DND-41 (cell line): ENCODE measurements around the gene SDHA.
"Not testable (repeated sequence)": the region's sequence is repeated elsewhere in the genome, so short reads cannot be mapped to it uniquely, and the experiment has no call there.

Experiments used
- ATAC-seq: fragments of 200-7000 bp; cut with Tn5 transposase; 3 replicates; pipeline ENCODE4 v1.9.1; 2021; ENCODE audit warnings: low read depth; ENCODE audit not compliant: insufficient read depth
- DNase-seq: peaks from one replicate; pipeline ENCODE4 v3.0.0-alpha.2; 2020
- H2AFZ ChIP-seq: 2 replicates; pipeline ENCODE4 v1.6.0; 2012; ENCODE audit warnings: low read depth, low read length
- H3K27ac ChIP-seq: 2 replicates; pipeline ENCODE4 v1.5.1; 2012; ENCODE audit warnings: low read length, inconsistent platforms
- H3K27me3 ChIP-seq: fragments of 200-600 bp; sonication (generic); 2 replicates; pipeline ENCODE4 v1.6.0; 2012; ENCODE audit warnings: low read length, mild to moderate bottlenecking, inconsistent platforms; ENCODE audit not compliant: insufficient read depth, poor library complexity
- H3K36me3 ChIP-seq: 2 replicates; pipeline ENCODE4 v1.5.1; 2012; ENCODE audit warnings: low read length, inconsistent platforms; ENCODE audit not compliant: insufficient read depth
- H3K4me1 ChIP-seq: 2 replicates; pipeline ENCODE4 v1.5.1; 2012; ENCODE audit warnings: mild to moderate bottlenecking, low read length; ENCODE audit not compliant: insufficient read depth
- H3K4me2 ChIP-seq: 2 replicates; pipeline ENCODE4 v1.6.0; 2012; ENCODE audit warnings: mild to moderate bottlenecking, moderate library complexity, low read length, inconsistent platforms; ENCODE audit not compliant: insufficient read depth
- H3K4me3 ChIP-seq, 2 experiments: fragments of 200-600 bp in 1 of 2; shearing (Covaris generic) in 1 of 2; 2 replicates each; pipeline ENCODE4 v1.5.1; 2012 to 2016; ENCODE audit warnings: inconsistent platforms in 2 of 2, low read length in 2 of 2, mild to moderate bottlenecking in 2 of 2, low read depth in 1 of 2, moderate library complexity in 1 of 2
- H3K79me2 ChIP-seq: 2 replicates; pipeline ENCODE4 v1.6.0; 2012; ENCODE audit warnings: low read length, inconsistent platforms; ENCODE audit not compliant: insufficient read depth
- H3K9ac ChIP-seq: 2 replicates; pipeline ENCODE4 v1.6.0; 2012; ENCODE audit warnings: low read depth, mild to moderate bottlenecking, inconsistent platforms, low read length, moderate library complexity
- H3K9me3 ChIP-seq: 2 replicates; pipeline ENCODE4 v1.5.1; 2012; ENCODE audit warnings: low read length, moderate library complexity, mild to moderate bottlenecking, inconsistent platforms; ENCODE audit not compliant: insufficient read depth, severe bottlenecking
- H4K20me1 ChIP-seq: 2 replicates; pipeline ENCODE4 v1.6.0; 2012; ENCODE audit warnings: low read length; ENCODE audit not compliant: insufficient read depth
- EZH2 ChIP-seq: IDR thresholded peaks from 3 replicates; pipeline ENCODE4 v1.6.1; 2012; ENCODE audit warnings: borderline replicate concordance, low read depth, mild to moderate bottlenecking, moderate library complexity, low read length, inconsistent platforms; ENCODE audit not compliant: severe bottlenecking
- TF ChIP-seq, protein P1 (sequence below): IDR thresholded peaks from 2 replicates; pipeline ENCODE4 v1.5.1; 2012; ENCODE audit warnings: borderline replicate concordance, low read length, moderate library complexity, mild to moderate bottlenecking; ENCODE audit not compliant: poor library complexity, severe bottlenecking; ENCODE audit errors: extremely low read depth

SDHA gene

DNA sequence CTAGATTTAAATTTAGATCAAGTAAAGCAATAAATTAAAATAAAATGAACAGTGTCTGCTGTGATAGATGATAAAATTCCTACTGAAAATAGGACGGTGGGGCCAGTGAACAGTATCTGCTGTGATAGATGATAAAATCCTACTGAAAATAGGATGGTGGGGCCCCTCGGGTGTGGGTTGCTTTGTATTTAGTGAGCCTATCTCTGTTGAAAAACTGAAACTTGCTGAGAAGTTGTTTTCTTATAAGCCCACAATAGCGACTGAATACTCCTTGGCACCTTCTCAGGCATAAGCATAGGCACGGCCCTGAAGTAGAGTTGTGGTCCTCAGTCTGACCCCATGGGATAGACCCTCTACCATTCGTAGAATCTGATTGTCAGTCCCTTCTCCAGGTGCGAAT is 5.7 kb downstream of the SDHA start:
- no peak for DNase-seq
- H3K79me2 ChIP-seq = peaks cover 66% of the 10 kb centered on the region
- no peaks in the 10 kb centered on the region for H3K9me3 ChIP-seq
- no peaks in the 10 kb centered on the region for H3K27me3 ChIP-seq
- no peak overlapping the region for H3K9ac ChIP-seq
- H3K4me3 ChIP-seq = no peak overlapping the region
- no peak overlapping the region for H3K27ac ChIP-seq
- H3K4me1 ChIP-seq = peaks cover 25% of the 10 kb centered on the region
- H2AFZ ChIP-seq = no peak overlapping the region
- TF ChIP-seq, protein P1, sequence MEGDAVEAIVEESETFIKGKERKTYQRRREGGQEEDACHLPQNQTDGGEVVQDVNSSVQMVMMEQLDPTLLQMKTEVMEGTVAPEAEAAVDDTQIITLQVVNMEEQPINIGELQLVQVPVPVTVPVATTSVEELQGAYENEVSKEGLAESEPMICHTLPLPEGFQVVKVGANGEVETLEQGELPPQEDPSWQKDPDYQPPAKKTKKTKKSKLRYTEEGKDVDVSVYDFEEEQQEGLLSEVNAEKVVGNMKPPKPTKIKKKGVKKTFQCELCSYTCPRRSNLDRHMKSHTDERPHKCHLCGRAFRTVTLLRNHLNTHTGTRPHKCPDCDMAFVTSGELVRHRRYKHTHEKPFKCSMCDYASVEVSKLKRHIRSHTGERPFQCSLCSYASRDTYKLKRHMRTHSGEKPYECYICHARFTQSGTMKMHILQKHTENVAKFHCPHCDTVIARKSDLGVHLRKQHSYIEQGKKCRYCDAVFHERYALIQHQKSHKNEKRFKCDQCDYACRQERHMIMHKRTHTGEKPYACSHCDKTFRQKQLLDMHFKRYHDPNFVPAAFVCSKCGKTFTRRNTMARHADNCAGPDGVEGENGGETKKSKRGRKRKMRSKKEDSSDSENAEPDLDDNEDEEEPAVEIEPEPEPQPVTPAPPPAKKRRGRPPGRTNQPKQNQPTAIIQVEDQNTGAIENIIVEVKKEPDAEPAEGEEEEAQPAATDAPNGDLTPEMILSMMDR = no peak
- TF ChIP-seq EZH2 = no peak
- no peak overlapping the region for H3K4me2 ChIP-seq
- peaks cover 55% of the 10 kb centered on the region for H3K36me3 ChIP-seq
- peaks cover 51% of the 10 kb centered on the region for H4K20me1 ChIP-seq
- ATAC-seq = no peak

DNA sequence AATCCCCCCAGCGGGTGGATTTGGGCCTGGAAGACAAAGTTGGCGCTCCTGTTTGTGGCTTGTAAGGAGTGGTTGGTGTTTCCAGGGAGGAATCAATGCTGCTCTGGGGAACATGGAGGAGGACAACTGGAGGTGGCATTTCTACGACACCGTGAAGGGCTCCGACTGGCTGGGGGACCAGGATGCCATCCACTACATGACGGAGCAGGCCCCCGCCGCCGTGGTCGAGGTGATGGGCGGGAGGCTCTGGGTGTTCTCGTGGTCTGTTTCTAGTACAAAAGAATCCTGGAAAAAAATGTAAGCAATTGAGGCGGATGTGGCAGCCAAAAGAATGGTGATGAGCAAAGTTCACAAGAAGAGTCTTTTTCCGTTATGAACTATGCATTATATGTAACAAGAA is 7.2 kb downstream of the SDHA start:
- no peak for ATAC-seq
- no peak for DNase-seq
- Histone ChIP-seq H2AFZ (no peak overlapping the region), H3K27me3 (no peaks in the 10 kb centered on the region), H4K20me1 (peaks cover 37% of the 10 kb centered on the region), H3K9ac (no peak overlapping the region), H3K4me2 (no peak overlapping the region), H3K9me3 (no peaks in the 10 kb centered on the region), H3K36me3 (peaks cover 67% of the 10 kb centered on the region), H3K4me3 (no peak overlapping the region), H3K4me1 (peaks cover 13% of the 10 kb centered on the region), H3K27ac (no peak overlapping the region), H3K79me2 (peaks cover 51% of the 10 kb centered on the region)
- TF ChIP-seq, protein P1 = no peak
- TF ChIP-seq EZH2 = no peak

DNA sequence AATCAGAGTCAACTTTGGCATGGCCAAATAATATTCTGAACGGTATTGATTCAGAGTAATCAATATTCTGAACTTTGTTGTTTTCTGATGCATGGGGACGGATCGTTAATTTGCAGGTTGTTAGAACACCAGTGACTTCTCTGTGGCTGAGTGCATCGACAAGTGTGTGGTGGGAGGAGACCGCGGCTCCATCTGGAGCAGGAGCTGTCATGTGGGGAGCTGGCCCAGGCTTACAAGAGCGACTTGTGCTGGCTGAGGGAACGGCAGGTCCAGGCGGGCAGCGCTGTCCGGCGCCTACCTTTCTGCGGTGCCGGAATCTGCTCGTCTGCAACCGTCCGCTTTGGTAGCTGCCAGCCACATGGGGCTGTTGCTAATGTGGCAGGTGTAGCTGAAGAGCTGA is 9.3 kb downstream of the SDHA start:
- not testable (repeated sequence) for H3K9me3 ChIP-seq, H3K4me2 ChIP-seq, H2AFZ ChIP-seq, H3K27ac ChIP-seq, H3K4me3 ChIP-seq, H3K9ac ChIP-seq, H3K27me3 ChIP-seq, ATAC-seq, H3K4me1 ChIP-seq, DNase-seq
- peaks cover 31% of the 10 kb centered on the region for H3K79me2 ChIP-seq
- H4K20me1 ChIP-seq = peaks cover 25% of the 10 kb centered on the region
- H3K36me3 ChIP-seq = peaks cover 85% of the 10 kb centered on the region

DNA sequence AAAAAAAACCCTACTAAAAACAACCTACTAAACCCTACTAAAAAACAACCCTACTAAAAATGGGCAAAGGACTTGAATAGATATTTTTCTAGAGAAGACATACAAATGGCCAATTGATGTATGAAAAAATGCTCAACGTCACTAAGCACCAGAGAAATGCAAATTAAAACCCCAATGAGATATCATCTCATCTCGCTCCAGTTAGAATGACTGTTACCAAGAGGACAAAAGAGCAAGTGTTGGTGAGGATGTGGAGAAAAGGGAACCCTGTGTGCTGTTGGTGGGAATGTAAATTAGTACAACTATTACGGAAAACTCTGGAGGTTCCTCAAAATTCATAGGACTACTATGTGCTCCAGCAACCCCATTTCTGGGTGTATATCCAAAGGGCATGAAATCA is 10.8 kb downstream of the SDHA start:
- H3K4me2 ChIP-seq = no peak overlapping the region
- H3K4me1 ChIP-seq = no peaks in the 10 kb centered on the region
- TF ChIP-seq EZH2 = no peak
- TF ChIP-seq, protein P1 = no peak
- H2AFZ ChIP-seq = no peak overlapping the region
- peaks cover 17% of the 10 kb centered on the region for H3K79me2 ChIP-seq
- H3K9me3 ChIP-seq = no peaks in the 10 kb centered on the region
- DNase-seq (no peak), ATAC-seq (no peak)
- H3K9ac ChIP-seq = no peak overlapping the region
- peaks cover 15% of the 10 kb centered on the region for H4K20me1 ChIP-seq
- no peak overlapping the region for H3K27ac ChIP-seq
- no peaks in the 10 kb centered on the region for H3K27me3 ChIP-seq
- peaks cover 91% of the 10 kb centered on the region for H3K36me3 ChIP-seq
- H3K4me3 ChIP-seq = no peak overlapping the region
